Type B pancreatic cell (in vitro differentiated cells): ENCODE measurements around the gene ZNF513. TPM values are rescaled to one million over a fixed set of nuclear protein-coding genes. Genes with fewer than 3 reads are reported as not detected.

Experiments
- DNase-seq: peaks from one replicate; pipeline ENCODE4 v3.0.0; 2021; ENCODE audit warnings: mixed read lengths; ENCODE audit not compliant: unreplicated experiment; ENCODE audit errors: extremely low spot score
- H3K27ac Mint-ChIP-seq: 2 replicates; pipeline ENCODE4 v1.8.0; 2021; ENCODE audit warnings: mild to moderate bottlenecking, mixed read lengths
- H3K27me3 Mint-ChIP-seq: 2 replicates; pipeline ENCODE4 v1.8.0; 2021; ENCODE audit warnings: mixed read lengths
- H3K36me3 Mint-ChIP-seq: 2 replicates; pipeline ENCODE4 v1.8.0; 2021; ENCODE audit warnings: mixed read lengths
- H3K4me1 Mint-ChIP-seq: one replicate; pipeline ENCODE4 v1.8.0; 2021; ENCODE audit warnings: mixed read lengths; ENCODE audit not compliant: unreplicated experiment
- H3K4me3 Mint-ChIP-seq: 2 replicates; pipeline ENCODE4 v1.8.0; 2021; ENCODE audit warnings: mild to moderate bottlenecking, mixed read lengths
- H3K9me3 Mint-ChIP-seq: 2 replicates; pipeline ENCODE4 v1.8.0; 2021; ENCODE audit warnings: mixed read lengths
- CTCF ChIP-seq: fragments of 200-600 bp; sonication (generic); conservative IDR thresholded peaks from 2 replicates; pipeline ENCODE4 v1.5.0; 2021; ENCODE audit warnings: antibody characterized with exemption, mild to moderate bottlenecking
- total RNA-seq: library from RNA; stranded (reverse); gene quantifications from 2 replicates; pipeline ENCODE4 v1.2.1, GENCODE V29; 2021; ENCODE audit warnings: low replicate concordance

The ZNF513 gene
- total RNA-seq, 1 donor from 2014 or later = 25.3 TPM

GRCh38 chr2:27422958-27423357 is 42.4 kb upstream of the ZNF513 start:
- peaks cover 5% of the 10 kb centered on the region for H3K4me1 Mint-ChIP-seq
- H3K27me3 Mint-ChIP-seq = no peaks in the 10 kb centered on the region
- DNase-seq = no peak
- no peak overlapping the region for H3K27ac Mint-ChIP-seq
- no peaks in the 10 kb centered on the region for H3K36me3 Mint-ChIP-seq
- TF ChIP-seq CTCF = no peak
- H3K9me3 Mint-ChIP-seq = no peaks in the 10 kb centered on the region
- H3K4me3 Mint-ChIP-seq = no peak overlapping the region

GRCh38 chr2:27421660-27422250 is 41.2 kb upstream of the ZNF513 start:
- no peak for TF ChIP-seq CTCF

GRCh38 chr2:27420996-27421395 is 40.5 kb upstream of the ZNF513 start:
- no peaks in the 10 kb centered on the region for H3K9me3 Mint-ChIP-seq

More at GRCh38 chr2:27421660-27422250, 41.2 kb upstream of the ZNF513 start:
- H3K9me3 Mint-ChIP-seq = no peaks in the 10 kb centered on the region
- H3K27me3 Mint-ChIP-seq = no peaks in the 10 kb centered on the region
- H3K27ac Mint-ChIP-seq = no peak overlapping the region
- DNase-seq = no peak
- no peaks in the 10 kb centered on the region for H3K36me3 Mint-ChIP-seq
- H3K4me1 Mint-ChIP-seq = no peaks in the 10 kb centered on the region
- H3K4me3 Mint-ChIP-seq = no peak overlapping the region

GRCh38 chr2:27416151-27416550 is 35.6 kb upstream of the ZNF513 start:
- Mint-ChIP-seq H3K4me3 (no peak overlapping the region), H3K36me3 (no peaks in the 10 kb centered on the region), H3K9me3 (no peaks in the 10 kb centered on the region), H3K27me3 (no peaks in the 10 kb centered on the region), H3K27ac (no peak overlapping the region), H3K4me1 (no peaks in the 10 kb centered on the region)
- no peak for TF ChIP-seq CTCF
- DNase-seq = no peak

More at GRCh38 chr2:27420996-27421395, 40.5 kb upstream of the ZNF513 start:
- no peaks in the 10 kb centered on the region for H3K27me3 Mint-ChIP-seq
- H3K27ac Mint-ChIP-seq = no peak overlapping the region
- H3K4me3 Mint-ChIP-seq = no peak overlapping the region
- DNase-seq = no peak
- H3K4me1 Mint-ChIP-seq = no peaks in the 10 kb centered on the region
- no peaks in the 10 kb centered on the region for H3K36me3 Mint-ChIP-seq
- TF ChIP-seq CTCF = no peak

- Mint-ChIP-seq H3K4me3 (no peak overlapping the region), H3K9me3 (no peaks in the 10 kb centered on the region), H3K27ac (no peak overlapping the region), H3K27me3 (no peaks in the 10 kb centered on the region), H3K36me3 (no peaks in the 10 kb centered on the region), H3K4me1 (peaks cover 11% of the 10 kb centered on the region)
- DNase-seq = no peak
- TF ChIP-seq CTCF = no peak
These were observed 32.1 kb upstream of the ZNF513 start for GRCh38 chr2:27412419-27413152.
